ENCODE data around the gene GRM7.

DNA sequence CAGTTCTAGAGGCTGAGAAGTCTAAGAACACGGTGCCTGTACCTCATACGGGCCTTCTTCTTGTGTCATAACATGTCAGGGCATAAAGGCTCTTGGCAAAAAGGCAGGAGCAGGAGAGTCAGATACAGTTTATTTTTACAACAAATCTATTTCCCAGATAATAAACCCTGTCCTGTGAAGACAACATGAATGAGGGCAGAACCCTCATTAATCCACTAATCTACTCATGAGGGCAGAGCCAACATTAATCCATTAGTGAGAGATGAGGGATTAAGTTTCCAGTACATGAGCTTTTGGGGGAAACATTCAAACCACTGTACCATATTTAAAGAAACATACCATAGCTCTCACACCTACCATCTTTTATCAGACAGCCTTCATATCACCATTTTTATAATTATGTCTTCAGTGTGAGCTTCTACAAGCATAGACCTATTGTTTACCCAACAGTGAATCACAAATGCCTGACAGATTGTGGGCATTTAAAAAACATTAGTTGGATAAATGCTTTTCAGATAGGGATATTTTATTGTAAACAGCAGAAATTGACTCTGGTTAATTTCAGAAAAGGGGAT is 645.8 kb downstream of the GRM7 start:
- TF ChIP-seq, protein P1, sequence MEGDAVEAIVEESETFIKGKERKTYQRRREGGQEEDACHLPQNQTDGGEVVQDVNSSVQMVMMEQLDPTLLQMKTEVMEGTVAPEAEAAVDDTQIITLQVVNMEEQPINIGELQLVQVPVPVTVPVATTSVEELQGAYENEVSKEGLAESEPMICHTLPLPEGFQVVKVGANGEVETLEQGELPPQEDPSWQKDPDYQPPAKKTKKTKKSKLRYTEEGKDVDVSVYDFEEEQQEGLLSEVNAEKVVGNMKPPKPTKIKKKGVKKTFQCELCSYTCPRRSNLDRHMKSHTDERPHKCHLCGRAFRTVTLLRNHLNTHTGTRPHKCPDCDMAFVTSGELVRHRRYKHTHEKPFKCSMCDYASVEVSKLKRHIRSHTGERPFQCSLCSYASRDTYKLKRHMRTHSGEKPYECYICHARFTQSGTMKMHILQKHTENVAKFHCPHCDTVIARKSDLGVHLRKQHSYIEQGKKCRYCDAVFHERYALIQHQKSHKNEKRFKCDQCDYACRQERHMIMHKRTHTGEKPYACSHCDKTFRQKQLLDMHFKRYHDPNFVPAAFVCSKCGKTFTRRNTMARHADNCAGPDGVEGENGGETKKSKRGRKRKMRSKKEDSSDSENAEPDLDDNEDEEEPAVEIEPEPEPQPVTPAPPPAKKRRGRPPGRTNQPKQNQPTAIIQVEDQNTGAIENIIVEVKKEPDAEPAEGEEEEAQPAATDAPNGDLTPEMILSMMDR (IDR thresholded peaks at IDR 0.05): no peak
- no peak for TF ChIP-seq POLR2A (IDR thresholded peaks at IDR 0.05)
